ENCODE results near the gene PTPRN2. TPM values are rescaled to one million over a fixed set of nuclear protein-coding genes. Genes with fewer than 3 reads are reported as not detected.
A peak's percentile ranks its signal among the peaks of the same experiment; 100 is the strongest.

PTPRN2 gene
- total and polyA plus RNA-seq, 9 of the 15 experiments (the other 6 are each of a cell fraction or from before 2014, with no cell fraction given) = not detected

DNA sequence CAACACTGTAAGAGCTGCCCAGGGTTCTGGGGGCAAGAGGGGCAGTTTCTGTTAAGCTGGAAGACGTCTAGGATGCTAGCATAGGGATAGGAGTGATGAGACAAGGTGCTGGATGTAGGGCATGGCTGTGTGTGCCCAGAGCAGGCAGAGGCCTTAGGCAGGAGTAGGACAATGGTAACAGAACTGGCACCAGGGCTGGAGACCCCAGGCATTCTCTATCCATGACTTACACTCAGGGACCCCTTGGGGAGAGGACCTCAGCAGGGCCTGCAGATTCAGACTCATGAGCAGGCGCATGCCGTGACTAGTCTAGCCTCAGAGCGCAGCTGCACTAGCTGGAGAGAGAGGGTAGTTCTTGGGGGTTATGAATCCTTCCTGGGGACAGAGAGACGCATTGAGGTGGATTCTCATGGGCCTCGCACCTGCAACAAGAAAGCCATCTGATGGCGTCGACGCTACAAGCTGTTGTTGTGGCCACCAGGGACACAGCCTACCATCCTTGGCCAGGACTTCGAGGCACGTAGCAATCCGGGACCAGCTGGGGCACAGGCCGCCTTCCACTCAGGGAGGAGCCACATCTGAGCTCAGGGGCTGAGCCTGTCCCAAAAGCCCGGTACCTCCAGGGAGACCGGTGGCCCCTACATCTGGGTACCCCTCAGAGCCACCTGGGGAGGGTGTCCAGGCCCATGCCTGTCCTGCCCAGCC is 474.1 kb downstream of the PTPRN2 start:
- DNase-seq (ENCODE audit: extremely low read depth in 1 of 4, low spot score in 3 of 4) (no peak), ATAC-seq (no peak), FAIRE-seq (no peak)
- in situ Hi-C loops (cut with MboI) = no loop called here
- POLR2A ChIA-PET = no interaction called here
- Histone ChIP-seq H3K9me3 (replicated peaks; ENCODE audit: control insufficient read depth, insufficient read depth, low read depth, low read length) (peaks cover 6% of the 10 kb centered on the region; the same call in 1 of the 2 replicates), H3K4me1 (replicated peaks in 1 of 2; ENCODE audit: control insufficient read depth in 2 of 2, insufficient read depth in 2 of 2, low read length in 2 of 2) (no peaks in the 10 kb centered on the region), H3K4me3 (no peak overlapping the region), H2AFZ (ENCODE audit: low read depth, low read length) (no peak overlapping the region), H3K4me2 (ENCODE audit: insufficient read depth, low read length) (no peak overlapping the region), H3K79me2 (ENCODE audit: control insufficient read depth, insufficient read depth, low read length) (no peaks in the 10 kb centered on the region), H3K27ac (ENCODE audit: extremely low read depth, low read depth, low read length) (no peak overlapping the region), H3K9ac (ENCODE audit: insufficient read depth in 1 of 2, low read depth in 2 of 2, low read length in 2 of 2) (0 out of 4 replicates have a peak overlapping the region, but pooled peaks of 1 of the 2 experiments have one; percentile 5), H3K36me3 (ENCODE audit: control insufficient read depth, insufficient read depth, low read length) (no peaks in the 10 kb centered on the region), H4K20me1 (replicated peaks; ENCODE audit: control insufficient read depth, insufficient read depth, low read length) (no peaks in the 10 kb centered on the region), H3K27me3 (ENCODE audit: control insufficient read depth in 2 of 2, insufficient read depth in 2 of 2, low read length in 2 of 2) (no peaks in the 10 kb centered on the region; a peak in 1 of 5 replicates), H3K9me1 (ENCODE audit: control insufficient read depth, insufficient read depth, low read length) (no peaks in the 10 kb centered on the region)
- CTCF ChIA-PET (ENCODE audit: low intra/inter-chr PET ratio) = no interaction called here
- intact Hi-C loops (cut with micrococcal nuclease) = no loop called here
- TF ChIP-seq ZNF717 (CRISPR knock-in tag; IDR thresholded peaks at IDR 0.05) (no peak), MEIS2 (IDR thresholded peaks at IDR 0.05; ENCODE audit: partially characterized antibody) (no peak), SNRNP70 (optimal IDR thresholded peaks at IDR 0.05; ENCODE audit: low read depth, low read length) (no peak), NR2C2 (CRISPR knock-in tag; IDR thresholded peaks at IDR 0.05) (no peak), NR2C2 (tag; IDR thresholded peaks at IDR 0.05) (no peak), PHTF2 (CRISPR knock-in tag; IDR thresholded peaks at IDR 0.05) (no peak)
- TF ChIP-seq, protein P1, sequence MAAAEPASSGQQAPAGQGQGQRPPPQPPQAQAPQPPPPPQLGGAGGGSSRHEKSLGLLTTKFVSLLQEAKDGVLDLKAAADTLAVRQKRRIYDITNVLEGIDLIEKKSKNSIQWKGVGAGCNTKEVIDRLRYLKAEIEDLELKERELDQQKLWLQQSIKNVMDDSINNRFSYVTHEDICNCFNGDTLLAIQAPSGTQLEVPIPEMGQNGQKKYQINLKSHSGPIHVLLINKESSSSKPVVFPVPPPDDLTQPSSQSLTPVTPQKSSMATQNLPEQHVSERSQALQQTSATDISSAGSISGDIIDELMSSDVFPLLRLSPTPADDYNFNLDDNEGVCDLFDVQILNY (CRISPR knock-in tag; IDR thresholded peaks at IDR 0.05) = no peak
- BruUV-seq (replicated peaks) = no TSS peak
- 1% methylated on average over 15 of the region's 15 CpGs for WGBS (ENCODE audit: insufficient coverage, low coverage, missing lambda C conversion rate)
